Panc1 (cell line): ENCODE data around the gene GABRG3. TPM values are rescaled to one million over a fixed set of nuclear protein-coding genes. Genes with fewer than 3 reads are reported as not detected.

Experiments
- ATAC-seq: fragments of 200-7000 bp; cut with Tn5 transposase; 2 replicates; pipeline ENCODE4 v1.9.1; 2020; ENCODE audit warnings: mild to moderate bottlenecking, moderate library complexity
- BruUV-seq: library from RNA; stranded (reverse); fragments of 400-500 nt; replicated peaks from 2 replicates; lab custom pipeline; 2021; lab: Mats Ljungman, UMichigan
- CTCF ChIA-PET: fragments of 300-600 bp; sonication (Branson Sonifier 250); formaldehyde crosslinking; loops from one replicate; lab custom pipeline; 2022; ENCODE audit warnings: antibody characterized with exemption; lab: Charles Lee
- POLR2A ChIA-PET: fragments of 300-600 bp; sonication (Branson Sonifier 250); formaldehyde crosslinking; loops from one replicate; lab custom pipeline; 2022; ENCODE audit warnings: antibody characterized with exemption; lab: Charles Lee
- DNase-seq: peaks from one replicate; pipeline ENCODE4 v3.0.0-alpha.2; 2010; ENCODE audit warnings: low read depth, low spot score
- H3K27ac ChIP-seq: 2 replicates; pipeline ENCODE4 v1.5.1; 2011; ENCODE audit warnings: mild to moderate bottlenecking, low read length, inconsistent platforms
- H3K27me3 ChIP-seq: fragments of 200-500 bp; sonication (Bioruptor generic); 2 replicates; pipeline ENCODE4 v1.6.0; 2014; ENCODE audit warnings: low read length, inconsistent platforms; ENCODE audit not compliant: control insufficient read depth, insufficient read depth
- H3K36me3 ChIP-seq: fragments of 200-500 bp; sonication (Bioruptor generic); 2 replicates; pipeline ENCODE4 v1.5.1; 2014; ENCODE audit warnings: inconsistent platforms, mild to moderate bottlenecking, low read length, moderate library complexity; ENCODE audit not compliant: control insufficient read depth, insufficient read depth
- H3K4me1 ChIP-seq: 2 replicates; pipeline ENCODE4 v1.5.1; 2011; ENCODE audit warnings: inconsistent platforms, mild to moderate bottlenecking, low read length, moderate library complexity; ENCODE audit not compliant: control insufficient read depth, insufficient read depth
- H3K4me3 ChIP-seq, 2 experiments: 2 replicates each; pipeline ENCODE4 v1.5.1; 2011 to 2012; ENCODE audit warnings: low read depth in 2 of 2, low read length in 2 of 2, mild to moderate bottlenecking in 2 of 2, inconsistent platforms in 1 of 2, moderate library complexity in 1 of 2
- H3K9me3 ChIP-seq: fragments of 200-500 bp; sonication (Bioruptor generic); 2 replicates; pipeline ENCODE4 v1.5.1; 2014; ENCODE audit warnings: low read depth, mild to moderate bottlenecking, inconsistent platforms, low read length, moderate library complexity; ENCODE audit not compliant: control insufficient read depth, insufficient read depth
- POLR2AphosphoS5 ChIP-seq: IDR thresholded peaks from 2 replicates; pipeline ENCODE4 v1.6.1; 2012; ENCODE audit warnings: mild to moderate bottlenecking, low read depth, low read length, moderate library complexity
- SIN3A ChIP-seq: IDR thresholded peaks from 2 replicates; pipeline ENCODE4 v1.6.1; 2012; ENCODE audit warnings: low read depth, mild to moderate bottlenecking, low read length, moderate library complexity, borderline replicate concordance; ENCODE audit not compliant: insufficient read depth
- TCF7L2 ChIP-seq: IDR thresholded peaks from 2 replicates; pipeline ENCODE4 v1.6.1; 2011; ENCODE audit warnings: mild to moderate bottlenecking, low read depth, low read length, inconsistent platforms
- in situ Hi-C: cut with HindIII; loops from 2 replicates; pipeline ENCODE4 v1.10.0; 2016; ENCODE audit warnings: low sequenced_read_pairs, low pct_unique_long_range_greater_than_20kb
- intact Hi-C: fragments of 100-400 bp; cut with micrococcal nuclease; formaldehyde crosslinking; loops from one replicate; pipeline ENCODE4 v1.10.0; 2022; ENCODE audit not compliant: unreplicated experiment
- total RNA-seq: library from RNA; stranded (reverse); gene quantifications from one replicate; pipeline ENCODE4 v1.2.1, GENCODE V29; 2021; ENCODE audit not compliant: unreplicated experiment
- TF ChIP-seq, protein P1 (sequence below), 2 experiments: IDR thresholded peaks; 2 replicates each; pipeline ENCODE4 v1.6.1; 2011 to 2012; ENCODE audit warnings: low read depth in 2 of 2, control low read depth in 1 of 2, low read length in 1 of 2, mild to moderate bottlenecking in 1 of 2, moderate library complexity in 1 of 2; ENCODE audit not compliant: insufficient read depth in 1 of 2
- TF ChIP-seq, protein P2 (sequence below): fragments of 450-650 bp; IDR thresholded peaks from 2 replicates; pipeline ENCODE4 v1.5.1; 2017; ENCODE audit warnings: mild to moderate bottlenecking

GABRG3 gene
- total RNA-seq, 1 experiment from 2014 or later = not detected

DNA sequence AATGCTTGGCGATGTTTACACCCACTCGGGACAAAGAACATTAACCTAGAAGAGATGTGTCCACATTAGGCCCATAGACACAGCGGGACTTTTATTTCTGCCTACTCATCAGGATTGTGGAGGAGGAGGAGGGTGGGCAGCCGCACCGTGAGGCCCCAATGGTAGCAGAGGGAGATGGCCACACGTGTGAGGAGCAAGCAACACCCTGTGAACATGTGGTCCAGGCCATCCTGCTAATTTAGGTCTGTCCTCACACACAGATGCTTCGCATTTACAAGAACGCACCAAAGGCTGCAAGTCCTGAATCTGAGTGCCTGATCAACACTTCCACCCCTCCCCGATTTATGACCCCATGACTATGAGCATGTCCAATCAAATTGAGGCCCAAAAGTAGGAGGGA lies 560.0 kb downstream of the GABRG3 start:
- ATAC-seq = no peak
- H3K9me3 ChIP-seq = no peaks in the 10 kb centered on the region
- no peaks in the 10 kb centered on the region for H3K27me3 ChIP-seq
- ChIA-PET POLR2A (no interaction called here), CTCF (no interaction called here)
- no peak for DNase-seq
- no TSS peak for BruUV-seq
- intact Hi-C loops (no loop called here), in situ Hi-C loops (no loop called here)
- H3K27ac ChIP-seq = no peak overlapping the region
- no peaks in the 10 kb centered on the region for H3K36me3 ChIP-seq
- H3K4me1 ChIP-seq = no peaks in the 10 kb centered on the region
- H3K4me3 ChIP-seq = no peak overlapping the region
- TF ChIP-seq TCF7L2 (no peak), POLR2AphosphoS5 (no peak), SIN3A (no peak)
- TF ChIP-seq, protein P1, sequence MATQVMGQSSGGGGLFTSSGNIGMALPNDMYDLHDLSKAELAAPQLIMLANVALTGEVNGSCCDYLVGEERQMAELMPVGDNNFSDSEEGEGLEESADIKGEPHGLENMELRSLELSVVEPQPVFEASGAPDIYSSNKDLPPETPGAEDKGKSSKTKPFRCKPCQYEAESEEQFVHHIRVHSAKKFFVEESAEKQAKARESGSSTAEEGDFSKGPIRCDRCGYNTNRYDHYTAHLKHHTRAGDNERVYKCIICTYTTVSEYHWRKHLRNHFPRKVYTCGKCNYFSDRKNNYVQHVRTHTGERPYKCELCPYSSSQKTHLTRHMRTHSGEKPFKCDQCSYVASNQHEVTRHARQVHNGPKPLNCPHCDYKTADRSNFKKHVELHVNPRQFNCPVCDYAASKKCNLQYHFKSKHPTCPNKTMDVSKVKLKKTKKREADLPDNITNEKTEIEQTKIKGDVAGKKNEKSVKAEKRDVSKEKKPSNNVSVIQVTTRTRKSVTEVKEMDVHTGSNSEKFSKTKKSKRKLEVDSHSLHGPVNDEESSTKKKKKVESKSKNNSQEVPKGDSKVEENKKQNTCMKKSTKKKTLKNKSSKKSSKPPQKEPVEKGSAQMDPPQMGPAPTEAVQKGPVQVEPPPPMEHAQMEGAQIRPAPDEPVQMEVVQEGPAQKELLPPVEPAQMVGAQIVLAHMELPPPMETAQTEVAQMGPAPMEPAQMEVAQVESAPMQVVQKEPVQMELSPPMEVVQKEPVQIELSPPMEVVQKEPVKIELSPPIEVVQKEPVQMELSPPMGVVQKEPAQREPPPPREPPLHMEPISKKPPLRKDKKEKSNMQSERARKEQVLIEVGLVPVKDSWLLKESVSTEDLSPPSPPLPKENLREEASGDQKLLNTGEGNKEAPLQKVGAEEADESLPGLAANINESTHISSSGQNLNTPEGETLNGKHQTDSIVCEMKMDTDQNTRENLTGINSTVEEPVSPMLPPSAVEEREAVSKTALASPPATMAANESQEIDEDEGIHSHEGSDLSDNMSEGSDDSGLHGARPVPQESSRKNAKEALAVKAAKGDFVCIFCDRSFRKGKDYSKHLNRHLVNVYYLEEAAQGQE (IDR thresholded peaks at IDR 0.05; ENCODE audit: insufficient read depth in 1 of 2, low read depth in 2 of 2, low read length in 1 of 2) = no peak
- TF ChIP-seq, protein P2, sequence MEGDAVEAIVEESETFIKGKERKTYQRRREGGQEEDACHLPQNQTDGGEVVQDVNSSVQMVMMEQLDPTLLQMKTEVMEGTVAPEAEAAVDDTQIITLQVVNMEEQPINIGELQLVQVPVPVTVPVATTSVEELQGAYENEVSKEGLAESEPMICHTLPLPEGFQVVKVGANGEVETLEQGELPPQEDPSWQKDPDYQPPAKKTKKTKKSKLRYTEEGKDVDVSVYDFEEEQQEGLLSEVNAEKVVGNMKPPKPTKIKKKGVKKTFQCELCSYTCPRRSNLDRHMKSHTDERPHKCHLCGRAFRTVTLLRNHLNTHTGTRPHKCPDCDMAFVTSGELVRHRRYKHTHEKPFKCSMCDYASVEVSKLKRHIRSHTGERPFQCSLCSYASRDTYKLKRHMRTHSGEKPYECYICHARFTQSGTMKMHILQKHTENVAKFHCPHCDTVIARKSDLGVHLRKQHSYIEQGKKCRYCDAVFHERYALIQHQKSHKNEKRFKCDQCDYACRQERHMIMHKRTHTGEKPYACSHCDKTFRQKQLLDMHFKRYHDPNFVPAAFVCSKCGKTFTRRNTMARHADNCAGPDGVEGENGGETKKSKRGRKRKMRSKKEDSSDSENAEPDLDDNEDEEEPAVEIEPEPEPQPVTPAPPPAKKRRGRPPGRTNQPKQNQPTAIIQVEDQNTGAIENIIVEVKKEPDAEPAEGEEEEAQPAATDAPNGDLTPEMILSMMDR = no peak

- intact Hi-C loops = no loop called here
- Histone ChIP-seq H3K27ac (no peak overlapping the region), H3K4me1 (no peaks in the 10 kb centered on the region), H3K36me3 (no peaks in the 10 kb centered on the region), H3K4me3 (no peak overlapping the region), H3K9me3 (no peaks in the 10 kb centered on the region), H3K27me3 (no peaks in the 10 kb centered on the region)
- no peak for TF ChIP-seq SIN3A
- TF ChIP-seq, protein P2 = no peak
- no peak for TF ChIP-seq POLR2AphosphoS5
- no peak for TF ChIP-seq TCF7L2
- TF ChIP-seq, protein P1 (IDR thresholded peaks at IDR 0.05; ENCODE audit: insufficient read depth in 1 of 2, low read depth in 2 of 2, low read length in 1 of 2) = no peak
- no TSS peak for BruUV-seq
- POLR2A ChIA-PET = no interaction called here
- no peak for ATAC-seq
- DNase-seq = no peak
- CTCF ChIA-PET = no interaction called here
- in situ Hi-C loops = no loop called here
Measured at GRCh38 chr15:27532358-27532757, 561.4 kb downstream of the GABRG3 start.
